ENCODE measurements around the gene TNS3.

- no peak for TF ChIP-seq CTCF (IDR thresholded peaks at IDR 0.05; ENCODE audit: insufficient read depth, low read length)
- no peak for TF ChIP-seq POLR2AphosphoS5 (IDR thresholded peaks at IDR 0.05; ENCODE audit: low read depth)
- TF ChIP-seq REST (IDR thresholded peaks at IDR 0.05; ENCODE audit: insufficient replicate concordance, low read depth): no peak
Observed at GRCh38 chr7:47496056-47496665, 85.8 kb downstream of the TNS3 start.

Data from HL-60 (cell line).